HCT116 (cell line): Measurements from ENCODE around the gene RBPMS2. TPM values are rescaled to one million over a fixed set of nuclear protein-coding genes. Genes with fewer than 3 reads are reported as not detected.

ENCODE experiments used
- ATAC-seq: fragments of 200-7000 bp; cut with Tn5 transposase; 2 replicates; pipeline ENCODE4 v1.9.1; 2020; ENCODE audit warnings: mild to moderate bottlenecking, moderate library complexity
- BruUV-seq: library from RNA; stranded (reverse); fragments of 400-500 nt; replicated peaks from 2 replicates; lab custom pipeline; 2021; lab: Mats Ljungman, UMichigan
- CTCF ChIA-PET: fragments of 300-600 bp; sonication (Branson Sonifier 250); formaldehyde crosslinking; loops from one replicate; lab custom pipeline; 2021; ENCODE audit warnings: antibody characterized with exemption; lab: Charles Lee
- POLR2A ChIA-PET: fragments of 300-600, 350-600 bp; sonication (Branson Sonifier 250); formaldehyde crosslinking; loops from one replicate; lab custom pipeline; 2021; ENCODE audit warnings: antibody characterized with exemption; lab: Charles Lee
- RAD21 ChIA-PET, 2 experiments: fragments of 300-600 bp; sonication (Branson Sonifier 250); formaldehyde crosslinking; loops; one replicate each; lab custom pipeline; 2023; ENCODE audit warnings: low total read pairs in 2 of 2; ENCODE audit not compliant: uncharacterized antibody in 2 of 2, unreplicated experiment in 2 of 2, low non-redundant PET in 1 of 2; lab: Charles Lee
- DNase-seq: peaks from one replicate; pipeline ENCODE4 v3.0.0-alpha.2; 2010; ENCODE audit warnings: low read depth, low spot score
- H2AFZ ChIP-seq: fragments of 200-600 bp; shearing (Covaris generic), sonication (generic); 2 replicates; pipeline ENCODE4 v1.6.1; 2017; ENCODE audit warnings: low read depth, mixed run types, mixed read lengths, antibody characterized with exemption, low read length; ENCODE audit not compliant: poor library complexity, severe bottlenecking
- H3K27ac ChIP-seq: 2 replicates; pipeline ENCODE4 v1.5.1; 2012; ENCODE audit warnings: low read depth, low read length
- H3K27me3 ChIP-seq: fragments of 200-600 bp; sonication (generic); 2 replicates; pipeline ENCODE4 v1.6.1; 2016; ENCODE audit warnings: mixed run types, low read length, mixed read lengths; ENCODE audit not compliant: insufficient read depth
- H3K36me3 ChIP-seq, 2 experiments: fragments of 200-500 bp in 1 of 2; fragments of 200-600 bp in 1 of 2; sonication (Bioruptor generic) in 1 of 2; sonication (generic) in 1 of 2; 2 replicates each; pipeline versions ENCODE4 v1.5.1 to v1.6.1; 2014 to 2016; ENCODE audit warnings: low read length in 2 of 2, inconsistent platforms in 1 of 2, mixed read lengths in 1 of 2, mixed run types in 1 of 2; ENCODE audit not compliant: insufficient read depth in 2 of 2, control insufficient read depth in 1 of 2
- H3K4me1 ChIP-seq, 2 experiments: fragments of 200-600 bp in 1 of 2; sonication (generic) in 1 of 2; 2 replicates each; pipeline versions ENCODE4 v1.5.1 to v1.6.1; 2012 to 2017; ENCODE audit warnings: low read length in 2 of 2, inconsistent platforms in 1 of 2, mild to moderate bottlenecking in 1 of 2, mixed read lengths in 1 of 2, mixed run types in 1 of 2, moderate library complexity in 1 of 2; ENCODE audit not compliant: insufficient read depth in 2 of 2, control insufficient read depth in 1 of 2
- H3K4me2 ChIP-seq: fragments of 200-600 bp; sonication (generic); 2 replicates; pipeline ENCODE4 v1.6.1; 2017; ENCODE audit warnings: mixed run types, low read length, mixed read lengths
- H3K4me3 ChIP-seq, 2 experiments: fragments of 200-600 bp in 1 of 2; sonication (generic) in 1 of 2; replicated peaks in 1 of 2; 2 replicates each; pipeline ENCODE4 v1.5.1; 2011 to 2016; ENCODE audit warnings: low read length in 2 of 2, control low read depth in 1 of 2, low read depth in 1 of 2, mild to moderate bottlenecking in 1 of 2, mixed read lengths in 1 of 2, mixed run types in 1 of 2
- H3K79me2 ChIP-seq: fragments of 200-600 bp; sonication (generic); 2 replicates; pipeline ENCODE4 v1.6.1; 2017; ENCODE audit warnings: mild to moderate bottlenecking, mixed run types, low read length, moderate library complexity, mixed read lengths; ENCODE audit not compliant: insufficient read depth
- H3K9ac ChIP-seq: fragments of 200-600 bp; sonication (generic); 2 replicates; pipeline ENCODE4 v1.6.1; 2016; ENCODE audit warnings: low read length, mixed read lengths
- H3K9me2 ChIP-seq: fragments of 200-600 bp; sonication (generic), shearing (Covaris generic); 2 replicates; pipeline ENCODE4 v1.6.1; 2017; ENCODE audit warnings: mixed run types, mild to moderate bottlenecking, moderate library complexity; ENCODE audit not compliant: insufficient read depth
- H3K9me3 ChIP-seq, 2 experiments: fragments of 200-500 bp in 1 of 2; fragments of 200-600 bp in 1 of 2; sonication (Bioruptor generic) in 1 of 2; sonication (generic) in 1 of 2; 2 replicates each; pipeline ENCODE4 v1.6.1; 2014 to 2017; ENCODE audit warnings: low read length in 2 of 2, mixed read lengths in 2 of 2, inconsistent platforms in 1 of 2, low read depth in 1 of 2, mild to moderate bottlenecking in 1 of 2, mixed run types in 1 of 2, moderate library complexity in 1 of 2; ENCODE audit not compliant: control insufficient read depth in 1 of 2, insufficient read depth in 1 of 2
- H4K20me1 ChIP-seq: fragments of 200-600 bp; sonication (generic), shearing (Covaris generic); 2 replicates; pipeline ENCODE4 v1.6.1; 2017; ENCODE audit warnings: mixed run types, mild to moderate bottlenecking, moderate library complexity; ENCODE audit not compliant: insufficient read depth
- ATF3 ChIP-seq: IDR thresholded peaks from 2 replicates; pipeline ENCODE4 v1.6.1; 2012
- CBX3 ChIP-seq: IDR thresholded peaks from 2 replicates; pipeline ENCODE4 v1.6.1; 2012; ENCODE audit warnings: low read depth
- ELF1 ChIP-seq: IDR thresholded peaks from 2 replicates; pipeline ENCODE4 v1.6.1; 2012; ENCODE audit warnings: low read depth, borderline replicate concordance
- EZH2 ChIP-seq: fragments of 200-600 bp; sonication (generic); IDR thresholded peaks from 2 replicates; pipeline ENCODE4 v1.6.1; 2017; ENCODE audit warnings: antibody characterized with exemption, mixed run types
- FOSL1 ChIP-seq: IDR thresholded peaks from 2 replicates; pipeline ENCODE4 v1.6.1; 2012; ENCODE audit warnings: low read depth
- POLR2A ChIP-seq: IDR thresholded peaks from 2 replicates; pipeline ENCODE4 v1.7.0; 2011; ENCODE audit warnings: borderline replicate concordance; ENCODE audit not compliant: insufficient read depth, insufficient read length; ENCODE audit errors: extremely low read depth
- POLR2AphosphoS5 ChIP-seq: IDR thresholded peaks from 2 replicates; pipeline ENCODE4 v1.6.1; 2011; ENCODE audit warnings: mild to moderate bottlenecking, low read depth, low read length, moderate library complexity
- RAD21 ChIP-seq: IDR thresholded peaks from 2 replicates; pipeline ENCODE4 v1.6.1; 2012; ENCODE audit warnings: low read depth, mild to moderate bottlenecking
- SIN3A ChIP-seq: IDR thresholded peaks from 2 replicates; pipeline ENCODE4 v1.6.1; 2012; ENCODE audit warnings: low read depth
- SP1 ChIP-seq: IDR thresholded peaks from 2 replicates; pipeline ENCODE4 v1.6.1; 2012; ENCODE audit warnings: low read depth
- TCF7L2 ChIP-seq: IDR thresholded peaks from 2 replicates; pipeline ENCODE4 v1.7.0; 2011; ENCODE audit warnings: borderline replicate concordance, inconsistent platforms; ENCODE audit not compliant: insufficient read depth, insufficient read length; ENCODE audit errors: extremely low read depth
- YY1 ChIP-seq: IDR thresholded peaks from 2 replicates; pipeline ENCODE4 v1.6.1; 2011; ENCODE audit warnings: low read length, low read depth, moderate library complexity, mild to moderate bottlenecking; ENCODE audit not compliant: insufficient replicate concordance; ENCODE audit errors: extremely low read depth
- ZFX ChIP-seq: fragments of 450-650 bp; IDR thresholded peaks from 2 replicates; pipeline ENCODE4 v1.6.1; 2017
- ZNF274 ChIP-seq: fragments of 200-500 bp; sonication (Bioruptor generic); IDR thresholded peaks from 2 replicates; pipeline ENCODE4 v1.6.1; 2014; ENCODE audit warnings: mild to moderate bottlenecking, low read depth, low read length, inconsistent platforms
- intact Hi-C: fragments of 100-400 bp; cut with micrococcal nuclease; formaldehyde crosslinking; loops from 2 replicates; pipeline ENCODE4 v1.10.0; 2022
- total RNA-seq: library from RNA; stranded (reverse); gene quantifications from one replicate; pipeline ENCODE4 v1.2.1, GENCODE V29; 2021; ENCODE audit not compliant: unreplicated experiment
- TF ChIP-seq, protein P1 (sequence below): IDR thresholded peaks from 2 replicates; pipeline ENCODE4 v1.6.1; 2011; ENCODE audit warnings: mild to moderate bottlenecking, low read length, moderate library complexity; ENCODE audit not compliant: insufficient replicate concordance; ENCODE audit errors: extremely low read depth

The RBPMS2 gene
- total RNA-seq, 1 experiment from 2014 or later = 11.6 TPM

DNA sequence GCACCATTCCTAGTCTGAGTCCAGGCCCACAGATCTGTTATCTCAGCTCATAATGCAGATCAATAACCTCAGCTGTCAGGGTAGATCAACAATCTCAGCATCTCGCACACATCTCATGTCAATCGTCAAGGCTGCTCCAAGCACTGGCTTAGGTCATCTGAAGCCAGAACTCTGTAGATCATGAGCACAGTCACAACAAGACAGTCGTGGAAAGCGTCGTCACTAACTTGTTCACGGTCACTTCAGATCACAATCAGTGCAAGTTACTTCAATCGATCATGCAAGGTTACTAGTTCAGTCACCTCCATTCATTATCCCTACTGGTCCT lies 71.8 kb downstream of the RBPMS2 start:
- CTCF ChIA-PET = no interaction called here
- Histone ChIP-seq H3K9me3 (no peaks in the 10 kb centered on the region), H3K4me3 (peak overlapping the region; percentile 89 to 91), H3K36me3 (peaks cover 0 to 3% of the 10 kb centered on the region in 2 experiments; a peak in 1 of 4 replicates), H3K4me2 (peak overlapping the region; percentile 93), H3K9me2 (no peaks in the 10 kb centered on the region), H3K4me1 (peaks cover 21 to 41% of the 10 kb centered on the region in 2 experiments), H3K79me2 (peaks cover 41% of the 10 kb centered on the region), H3K27me3 (no peaks in the 10 kb centered on the region), H2AFZ (peak overlapping the region; percentile 56), H3K27ac (peak overlapping the region; percentile 54; the same call in 1 of the 2 replicates), H3K9ac (peak overlapping the region; percentile 82), H4K20me1 (no peaks in the 10 kb centered on the region)
- ATAC-seq (no peak), DNase-seq (no peak)
- no TSS peak for BruUV-seq
- RAD21 ChIA-PET = no interaction called here
- no peak for TF ChIP-seq CBX3
- no peak for TF ChIP-seq ZNF274
- no peak for TF ChIP-seq POLR2AphosphoS5
- no peak for TF ChIP-seq RAD21
- intact Hi-C loops = no loop called here
- POLR2A ChIA-PET = no interaction called here

DNA sequence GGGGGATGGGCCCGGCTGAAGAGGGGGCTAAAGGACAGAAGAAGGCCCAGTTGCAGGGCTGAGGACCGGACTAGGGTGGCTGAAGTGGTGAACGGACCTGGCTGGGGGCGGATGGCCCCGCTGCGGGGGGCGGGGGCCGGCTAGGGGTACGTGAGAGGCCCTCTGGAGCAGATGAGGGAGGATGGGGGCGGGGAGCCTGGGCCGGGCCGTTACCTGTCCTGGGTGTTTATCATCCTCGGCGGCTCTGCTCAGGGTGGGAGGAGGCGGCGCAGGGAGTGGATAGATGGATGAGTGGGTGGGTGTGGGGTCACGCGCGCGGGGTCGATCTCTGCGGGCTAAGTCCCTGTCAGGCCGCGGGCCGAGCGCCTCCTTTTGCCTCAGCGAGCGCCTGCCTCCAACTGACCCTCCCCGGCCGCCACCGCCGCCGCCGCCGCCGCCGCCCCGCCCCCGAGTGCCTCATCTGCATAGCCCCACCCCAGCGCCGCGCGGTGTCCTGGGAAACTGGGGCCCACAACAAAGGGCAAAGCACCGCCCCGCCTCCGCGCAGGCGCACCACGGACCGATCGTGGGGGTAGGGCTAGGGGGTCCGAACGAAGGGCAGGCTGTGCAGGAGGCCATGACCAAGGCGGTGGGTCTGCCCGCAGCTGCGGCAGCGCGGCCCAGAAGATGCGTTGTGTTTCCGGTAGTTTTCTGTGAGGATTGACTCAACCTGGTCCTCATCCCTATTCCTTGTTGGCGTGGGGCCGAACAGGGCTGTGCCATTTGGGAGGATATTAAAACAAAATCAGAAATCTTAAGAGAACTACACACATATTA lies 72.4 kb downstream of the RBPMS2 start:
- Histone ChIP-seq H3K4me1 (peaks cover 26 to 47% of the 10 kb centered on the region in 2 experiments), H3K27ac (peak overlapping the region; percentile 67), H4K20me1 (peaks cover 2% of the 10 kb centered on the region; the same call in 1 of the 2 replicates), H3K9me2 (no peaks in the 10 kb centered on the region), H3K79me2 (peaks cover 47% of the 10 kb centered on the region), H3K36me3 (peaks cover 0 to 3% of the 10 kb centered on the region in 2 experiments; a peak in 1 of 4 replicates), H3K27me3 (no peaks in the 10 kb centered on the region), H3K4me2 (peak overlapping the region; percentile 93), H2AFZ (peak overlapping the region; percentile 56), H3K9me3 (no peaks in the 10 kb centered on the region), H3K9ac (peak overlapping the region; percentile 82), H3K4me3 (peak overlapping the region; percentile 89 to 91)
- POLR2A ChIA-PET = no interaction called here
- BruUV-seq = no TSS peak
- DNase-seq = peak; percentile 67
- intact Hi-C loops = no loop called here
- ATAC-seq = peak; percentile 94
- CTCF ChIA-PET = interaction anchor here (1.3 kb wide), 1 partner anchor 25 kb away, joined by 3 read pairs; no protein-coding TSS in a partner anchor
- peak; percentile 51; the same call in 1 of the 2 replicates for TF ChIP-seq SIN3A
- TF ChIP-seq, protein P1, sequence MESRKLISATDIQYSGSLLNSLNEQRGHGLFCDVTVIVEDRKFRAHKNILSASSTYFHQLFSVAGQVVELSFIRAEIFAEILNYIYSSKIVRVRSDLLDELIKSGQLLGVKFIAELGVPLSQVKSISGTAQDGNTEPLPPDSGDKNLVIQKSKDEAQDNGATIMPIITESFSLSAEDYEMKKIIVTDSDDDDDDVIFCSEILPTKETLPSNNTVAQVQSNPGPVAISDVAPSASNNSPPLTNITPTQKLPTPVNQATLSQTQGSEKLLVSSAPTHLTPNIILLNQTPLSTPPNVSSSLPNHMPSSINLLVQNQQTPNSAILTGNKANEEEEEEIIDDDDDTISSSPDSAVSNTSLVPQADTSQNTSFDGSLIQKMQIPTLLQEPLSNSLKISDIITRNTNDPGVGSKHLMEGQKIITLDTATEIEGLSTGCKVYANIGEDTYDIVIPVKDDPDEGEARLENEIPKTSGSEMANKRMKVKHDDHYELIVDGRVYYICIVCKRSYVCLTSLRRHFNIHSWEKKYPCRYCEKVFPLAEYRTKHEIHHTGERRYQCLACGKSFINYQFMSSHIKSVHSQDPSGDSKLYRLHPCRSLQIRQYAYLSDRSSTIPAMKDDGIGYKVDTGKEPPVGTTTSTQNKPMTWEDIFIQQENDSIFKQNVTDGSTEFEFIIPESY = no peak
- TF ChIP-seq FOSL1 = no peak
- peak; percentile 76 for TF ChIP-seq ZFX
- TF ChIP-seq EZH2 = no peak
- TF ChIP-seq YY1 = peak; percentile 18
- TF ChIP-seq POLR2A = peak; percentile 64
- no peak for TF ChIP-seq ELF1
- TF ChIP-seq SP1 = peak; percentile 36; the same call in 1 of the 2 replicates
- 0 out of 2 replicates have a peak, but pooled peaks have one; percentile 13 for TF ChIP-seq CBX3
- peak; percentile 74 for TF ChIP-seq POLR2AphosphoS5
- no peak for TF ChIP-seq ZNF274
- no peak for TF ChIP-seq RAD21
- TF ChIP-seq ATF3 = no peak
- peak; percentile 94 for TF ChIP-seq TCF7L2
- RAD21 ChIA-PET = no interaction called here
